HG03565 (cell line): ENCODE data around the gene BCAR1.
"Not testable (repeated sequence)": the region's sequence is repeated elsewhere in the genome, so short reads cannot be mapped to it uniquely, and the experiment has no call there.

ENCODE experiments used
- ATAC-seq: cut with Tn5 transposase; IDR thresholded peaks from one replicate; pipeline ENCODE4 v1.9.1; 2021; ENCODE audit warnings: mild to moderate bottlenecking, moderate library complexity; ENCODE audit not compliant: unreplicated experiment

Gene BCAR1

DNA sequence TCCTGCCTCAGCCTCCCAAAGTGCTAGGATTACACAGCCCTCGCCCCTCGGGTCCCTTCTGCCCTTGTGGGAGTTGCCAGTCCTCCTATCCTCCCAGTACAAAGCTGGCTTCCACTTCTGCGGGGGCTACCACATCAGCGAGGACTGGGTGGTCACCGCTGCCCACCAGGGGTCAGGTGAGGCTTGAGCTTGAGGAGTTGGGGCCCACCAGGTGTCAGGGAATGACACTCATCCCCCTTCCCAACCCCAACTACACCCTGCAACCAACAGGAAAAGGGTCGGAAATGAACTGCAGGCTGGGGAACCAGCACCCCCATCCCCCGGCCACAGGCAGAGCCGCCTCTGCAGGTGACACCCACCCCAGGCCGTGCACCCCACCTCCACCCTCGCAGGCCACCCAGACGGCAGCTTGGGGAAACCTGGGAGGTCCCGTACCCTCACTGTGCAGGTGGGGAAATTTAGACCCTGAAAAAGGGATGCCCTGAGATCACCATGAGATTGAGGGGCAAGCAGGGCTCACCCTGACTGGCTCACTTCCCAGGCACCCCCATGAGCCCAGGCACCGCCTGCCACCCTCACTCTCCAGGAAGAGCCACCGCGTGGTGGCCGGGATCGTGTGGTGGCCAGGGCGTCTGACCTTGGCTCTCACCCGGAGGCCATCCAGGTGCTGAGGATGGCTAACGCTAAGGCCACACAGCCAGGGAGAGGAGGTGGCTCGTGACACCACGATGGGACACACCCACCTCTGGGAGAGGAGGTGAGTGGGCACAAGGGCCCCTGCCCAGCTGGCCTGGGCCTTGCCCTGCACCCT lies 24.7 kb downstream of the BCAR1 start:
- ATAC-seq, result no peak

DNA sequence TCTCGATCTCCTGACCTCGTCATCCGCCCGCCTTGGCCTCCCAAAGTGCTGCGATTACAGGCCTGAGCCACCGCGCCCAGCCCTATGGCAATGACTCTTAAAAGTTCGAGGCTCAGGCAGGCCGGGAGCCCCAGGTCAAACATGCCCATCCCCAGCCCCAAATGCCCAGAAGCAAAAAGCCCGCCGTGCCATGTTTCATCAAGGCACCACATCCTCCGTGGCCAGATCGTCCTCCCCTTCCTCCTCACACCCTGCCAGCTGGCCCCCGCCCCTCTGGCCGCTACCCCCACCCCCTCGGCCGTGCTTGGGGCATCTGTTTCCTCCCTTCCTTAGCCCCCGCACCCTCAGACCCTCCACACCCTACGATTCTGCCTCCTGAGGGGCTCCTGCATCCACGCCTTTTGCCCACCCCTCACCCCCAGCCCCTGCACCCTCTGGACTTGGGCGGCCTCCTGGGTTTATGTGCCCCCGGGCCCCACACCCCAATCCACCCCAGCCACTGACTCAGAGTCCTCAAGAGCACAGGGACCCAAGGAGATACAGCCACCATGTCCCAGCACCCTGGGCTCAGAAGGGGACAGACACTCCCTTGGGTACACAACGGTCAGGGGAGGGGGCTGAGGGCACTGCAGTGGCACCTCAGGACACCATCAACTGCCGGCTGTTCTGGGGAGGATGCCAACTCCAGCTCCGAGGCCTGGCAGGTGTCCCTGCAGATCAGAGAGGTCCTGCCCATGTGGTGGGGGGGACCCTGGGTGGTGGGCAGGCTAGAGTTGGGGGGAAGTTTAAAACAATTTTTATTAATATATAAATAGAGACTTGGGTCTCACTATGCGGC lies 25.5 kb downstream of the BCAR1 start:
- no peak for ATAC-seq

DNA sequence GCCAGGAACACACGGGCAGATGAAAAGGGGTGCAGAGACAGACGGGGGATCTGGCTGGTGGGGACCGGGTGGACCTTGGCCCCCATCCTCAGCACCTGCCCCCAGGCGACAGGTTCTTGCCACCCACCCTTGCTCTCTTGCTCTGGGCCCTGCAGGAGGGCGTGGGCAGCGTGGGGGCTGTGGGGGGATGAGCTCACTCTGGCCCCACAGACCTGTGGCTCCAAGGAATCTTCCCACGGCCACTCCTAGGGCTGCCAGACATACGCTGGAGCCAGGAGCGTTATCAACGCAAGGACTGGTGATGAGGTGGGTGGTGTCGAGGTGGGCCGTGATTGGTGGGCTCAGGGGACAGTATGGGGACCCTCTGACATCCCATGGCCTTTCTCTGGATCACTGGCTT lies 26.3 kb downstream of the BCAR1 start:
- ATAC-seq, result no peak

DNA sequence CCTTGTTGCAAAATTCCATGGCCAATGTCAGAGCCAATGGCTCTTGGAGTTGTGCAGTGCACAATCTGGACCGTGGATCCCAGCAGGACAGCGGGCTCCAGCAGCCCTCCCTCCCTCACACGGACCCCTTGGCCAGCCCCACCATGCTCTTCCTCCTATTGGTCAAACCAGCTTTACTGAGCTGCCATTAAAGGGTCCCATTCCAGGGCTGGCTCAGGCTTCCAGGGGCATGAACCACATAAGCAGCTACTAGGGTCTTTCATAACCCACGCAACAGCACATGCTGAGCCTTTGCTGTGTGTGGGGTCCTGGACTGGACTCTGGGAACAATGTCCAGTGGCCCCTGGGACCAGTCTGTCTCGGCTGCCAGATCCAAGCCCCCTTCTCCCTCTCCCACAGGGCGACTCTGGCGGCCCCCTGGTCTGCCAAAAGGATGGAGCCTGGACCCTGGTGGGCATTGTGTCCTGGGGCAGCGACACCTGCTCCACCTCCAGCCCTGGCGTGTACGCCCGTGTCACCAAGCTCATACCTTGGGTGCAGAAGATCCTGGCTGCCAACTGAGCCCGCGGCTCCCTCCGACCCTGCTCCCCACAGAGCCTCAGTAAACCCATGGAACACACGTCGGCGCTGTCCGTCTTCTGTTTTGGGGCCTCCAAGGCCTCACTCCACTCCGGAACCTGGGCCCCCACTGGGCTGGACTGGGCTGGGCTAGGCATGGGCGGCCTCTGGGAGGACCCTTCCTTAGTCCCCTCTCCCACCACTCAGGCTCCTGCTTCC lies 26.9 kb downstream of the BCAR1 start:
- no peak for ATAC-seq

DNA sequence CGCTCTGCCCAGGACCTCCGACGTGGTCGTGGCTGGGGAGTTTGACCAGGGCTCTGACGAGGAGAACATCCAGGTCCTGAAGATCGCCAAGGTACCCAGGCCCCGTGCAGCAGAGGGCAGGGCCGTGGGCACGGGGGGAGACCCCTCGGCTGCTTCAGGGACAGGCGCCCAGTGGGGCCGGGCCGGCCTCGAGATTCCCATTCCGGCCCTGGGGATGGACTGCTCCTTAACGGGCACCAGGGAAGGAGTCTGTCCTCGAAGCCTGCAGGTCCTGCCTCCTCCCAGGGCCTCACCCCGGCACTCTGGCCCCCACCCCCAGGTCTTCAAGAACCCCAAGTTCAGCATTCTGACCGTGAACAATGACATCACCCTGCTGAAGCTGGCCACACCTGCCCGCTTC lies 28.3 kb downstream of the BCAR1 start:
- ATAC-seq, result not testable (repeated sequence)

DNA sequence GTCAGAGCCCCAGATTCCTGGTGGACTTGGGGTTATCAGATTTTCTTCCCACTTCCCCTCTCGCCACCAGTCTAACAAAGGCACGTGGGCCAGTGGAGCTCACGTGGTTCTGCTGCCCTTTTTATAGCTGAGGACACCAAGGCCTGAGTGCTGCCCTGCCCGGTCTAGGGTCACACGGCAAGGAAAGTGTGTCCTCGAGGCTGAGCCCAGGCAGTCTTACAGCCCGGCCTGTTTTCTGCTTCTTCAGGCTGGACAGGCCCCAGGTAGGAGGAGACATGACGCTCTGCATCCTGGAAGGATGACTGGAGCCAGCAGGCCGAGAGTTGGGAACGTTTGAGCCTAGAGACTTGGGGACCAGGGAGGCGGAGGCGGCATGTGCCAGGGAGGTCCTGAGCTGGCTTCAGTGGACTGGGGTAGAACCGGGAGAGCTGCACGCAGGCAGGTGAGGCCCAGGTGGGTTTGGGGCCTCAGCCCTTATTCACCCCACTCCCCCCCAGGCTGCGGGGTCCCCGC lies 29.1 kb downstream of the BCAR1 start:
- no peak for ATAC-seq

- no peak for ATAC-seq
Observed at GRCh38 chr16:75219838-75220237, 31.6 kb downstream of the BCAR1 start.

- ATAC-seq, result no peak
Observed at GRCh38 chr16:75219088-75219487, 32.3 kb downstream of the BCAR1 start.

- peak; percentile 70 for ATAC-seq
Observed at GRCh38 chr16:75218256-75219076, 33.0 kb downstream of the BCAR1 start, which contains the start of gene CTRB1. Gene CTRB1 (plus strand): TSS chr16:75218988. CDS start chr16:75219008, 20 bp downstream.

DNA sequence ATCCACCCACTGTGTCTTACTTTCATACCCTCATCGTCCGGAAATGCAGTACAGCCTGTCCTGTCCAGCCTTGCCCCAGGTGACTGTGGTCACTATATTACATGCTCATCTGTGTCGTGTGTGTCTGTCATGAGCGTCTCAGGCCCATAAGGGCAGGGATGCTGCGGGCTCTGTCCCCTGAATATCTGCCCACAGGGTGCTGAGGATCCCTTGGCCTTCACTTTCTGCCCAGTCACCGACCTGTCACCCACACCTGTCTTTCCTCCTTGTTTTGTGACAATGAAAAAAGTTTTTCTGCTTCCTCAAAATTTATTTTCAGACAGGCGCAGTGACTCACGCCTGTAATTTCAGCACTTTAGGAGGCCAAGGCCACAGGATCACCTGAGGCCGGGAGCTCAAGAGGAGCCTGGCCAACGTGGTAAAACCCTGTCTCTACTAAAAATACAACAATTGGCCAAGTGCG lies 34.0 kb downstream of the BCAR1 start:
- no peak for ATAC-seq

- ATAC-seq, result no peak
Observed at GRCh38 chr16:75216576-75216975, 34.8 kb downstream of the BCAR1 start.

DNA sequence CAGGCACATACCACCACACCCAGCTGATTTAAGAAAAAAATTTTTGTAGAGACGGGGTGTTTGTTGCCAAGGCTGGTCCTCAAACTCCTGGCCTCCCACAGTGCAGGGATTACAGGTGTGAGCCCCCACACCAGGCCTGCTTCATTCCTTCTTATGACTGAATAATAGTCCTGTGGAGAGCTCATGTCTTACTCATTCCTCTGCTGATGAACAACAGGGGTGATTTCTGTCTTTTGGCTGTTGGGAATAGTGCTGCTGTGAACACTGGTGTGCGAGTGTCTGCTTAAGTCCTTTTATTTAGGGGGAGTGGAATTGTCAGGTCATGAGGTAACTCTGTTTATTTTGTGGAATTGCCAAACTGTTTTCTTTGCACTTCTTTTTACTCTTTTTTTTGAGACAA lies 35.3 kb downstream of the BCAR1 start:
- ATAC-seq, result no peak

DNA sequence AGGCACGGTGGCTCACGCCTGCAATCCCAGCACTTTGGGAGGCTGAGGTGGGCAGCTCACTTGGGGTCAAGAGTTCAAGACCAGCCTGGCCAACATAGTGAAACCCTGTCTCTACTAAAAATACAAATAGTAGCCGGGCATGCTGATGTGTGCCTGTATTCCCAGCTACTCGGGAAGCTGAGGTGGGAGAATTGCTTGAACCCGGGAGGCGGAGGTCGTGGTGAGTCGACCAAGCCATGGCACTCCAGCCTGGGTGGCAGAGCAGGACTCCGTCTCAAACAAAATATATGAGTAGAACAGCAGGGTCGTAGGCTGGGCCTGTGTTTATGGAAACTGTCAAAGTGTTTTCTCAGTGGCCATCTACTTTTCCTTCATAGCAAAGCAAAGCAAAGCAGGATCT lies 40.1 kb downstream of the BCAR1 start:
- ATAC-seq, result not testable (repeated sequence)

- ATAC-seq, result no peak
Observed at GRCh38 chr16:75209944-75210343, 41.5 kb downstream of the BCAR1 start.

DNA sequence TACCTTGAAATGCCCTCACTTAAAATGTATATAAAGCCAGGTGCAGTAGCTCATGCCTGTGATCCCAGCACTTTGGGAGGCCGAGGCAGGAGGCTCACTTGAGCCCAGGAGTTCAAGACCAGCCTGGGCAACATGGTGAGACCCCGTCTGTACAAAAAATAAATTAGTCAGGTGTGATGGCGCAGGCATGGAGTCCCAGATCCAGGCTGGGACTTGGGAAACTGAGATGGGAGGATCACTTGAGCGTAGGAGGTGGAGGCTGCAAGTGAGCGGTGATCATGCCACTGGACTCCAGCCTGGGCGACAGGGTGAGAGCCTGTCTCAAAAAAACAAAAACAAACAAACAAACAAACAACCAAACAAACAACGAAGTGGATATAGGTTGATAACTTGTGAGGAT lies 41.9 kb downstream of the BCAR1 start:
- ATAC-seq, result not testable (repeated sequence)

DNA sequence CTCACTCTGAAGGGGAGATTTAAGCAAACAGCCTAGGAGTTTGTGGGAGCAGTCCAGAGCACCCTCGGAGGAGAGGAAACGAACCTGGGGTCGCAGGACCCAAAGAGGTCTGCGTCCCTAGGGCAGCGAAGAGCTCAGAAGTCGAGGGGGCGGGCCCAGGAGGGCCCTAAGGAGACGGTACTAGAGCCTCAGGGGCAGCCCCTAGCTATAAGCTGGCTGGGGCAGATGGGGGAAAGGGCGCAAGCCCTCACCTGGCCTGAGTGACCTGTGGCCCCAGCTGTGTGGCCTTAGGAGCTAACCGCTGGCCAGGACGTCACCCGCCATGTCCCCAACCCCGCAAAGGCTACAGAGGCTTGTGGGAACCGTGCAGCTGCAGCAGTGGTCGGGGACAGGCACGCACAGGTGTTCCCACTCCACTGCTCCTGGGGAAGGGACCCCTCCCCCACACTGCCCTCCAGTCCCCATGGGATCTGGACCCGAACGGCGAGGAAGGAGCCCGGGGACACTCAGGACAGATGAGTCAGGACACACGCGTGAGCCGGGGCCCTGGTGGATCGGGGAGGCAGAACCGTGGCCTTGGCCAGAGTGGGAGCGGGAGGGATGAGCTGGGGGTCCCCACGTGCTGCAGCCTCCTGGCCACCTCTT lies 42.4 kb downstream of the BCAR1 start:
- ATAC-seq, result no peak

DNA sequence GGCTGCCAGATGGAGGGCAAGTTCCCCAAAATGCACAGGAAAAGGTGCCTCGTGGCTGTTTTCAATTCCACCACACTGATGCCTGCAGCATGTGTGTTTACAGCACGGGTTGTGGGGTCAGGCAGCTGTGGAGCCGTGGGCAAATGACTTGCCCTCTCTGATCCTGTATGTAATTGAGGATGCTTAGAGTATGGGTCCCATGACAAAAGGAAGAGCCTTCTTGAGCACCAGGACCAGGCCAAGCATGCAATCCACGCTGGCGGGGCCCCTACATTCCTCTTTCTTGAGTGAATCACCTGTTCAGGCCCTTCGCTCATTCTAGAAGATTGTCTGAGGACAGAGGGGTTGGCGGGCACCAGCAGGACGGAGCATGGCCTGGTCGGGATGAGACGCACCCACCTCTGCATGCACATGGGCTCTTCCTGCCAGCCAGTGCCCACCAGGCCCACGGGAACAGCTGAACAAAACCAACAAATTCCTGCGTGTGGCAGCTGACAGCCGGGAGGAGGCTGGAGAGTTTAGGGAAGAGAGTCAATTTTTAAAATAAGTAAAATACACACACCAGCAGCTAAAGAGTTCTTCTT lies 43.1 kb downstream of the BCAR1 start:
- no peak for ATAC-seq

DNA sequence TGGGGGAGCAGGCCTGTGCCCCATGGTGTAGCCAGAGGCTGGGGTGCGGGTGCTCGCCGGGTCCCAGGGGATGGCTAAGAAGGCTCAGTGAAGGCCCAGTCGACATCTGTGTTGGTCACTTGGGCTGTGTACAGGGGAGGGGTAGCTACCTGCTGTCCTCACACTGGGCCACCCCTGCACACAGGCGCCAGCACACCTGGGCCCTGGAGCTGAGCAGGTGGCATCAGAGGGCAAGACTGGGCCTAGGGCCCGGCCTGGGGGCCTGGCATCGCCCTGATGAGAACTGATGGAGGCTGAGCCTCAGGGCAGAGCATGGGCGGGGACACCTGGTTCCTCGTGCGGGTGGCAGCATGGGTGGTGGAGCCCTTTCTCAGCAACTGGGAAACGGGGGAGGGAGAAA lies 43.6 kb downstream of the BCAR1 start:
- no peak for ATAC-seq

DNA sequence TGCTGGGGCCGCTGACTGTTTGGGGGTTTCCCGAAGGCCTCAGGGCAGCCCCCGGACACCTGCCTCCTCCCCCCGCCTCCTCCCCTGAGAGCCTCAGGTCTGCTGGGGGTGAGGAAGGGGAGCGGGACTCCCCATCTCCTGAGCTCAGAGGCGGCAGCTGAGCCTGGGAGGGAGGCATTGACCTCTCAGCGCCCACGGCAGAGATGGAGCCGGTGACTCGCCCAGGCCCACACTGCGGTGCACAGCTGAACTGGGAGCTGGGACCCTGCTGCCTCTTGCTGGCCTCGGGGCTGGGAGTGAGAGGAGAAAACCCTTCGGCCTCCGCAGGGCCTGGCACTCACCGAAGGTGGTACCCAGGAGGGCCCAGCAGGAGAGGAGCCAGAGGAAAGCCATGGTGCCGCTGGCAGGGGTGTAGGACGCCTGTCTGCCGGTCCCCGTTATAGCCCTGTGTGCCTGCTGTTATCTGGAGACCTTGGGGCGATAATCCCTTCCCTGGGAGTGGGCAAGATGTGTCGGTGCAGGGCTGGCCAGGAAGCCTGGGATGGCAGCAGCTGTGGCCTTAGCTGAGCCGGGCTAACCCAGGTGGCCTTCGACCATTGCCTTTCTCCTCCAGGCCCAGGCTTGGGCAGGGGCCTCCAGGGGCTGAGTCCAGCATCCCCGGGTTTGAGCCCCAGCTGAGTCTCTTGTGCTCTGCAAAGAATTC lies 44.5 kb downstream of the BCAR1 start, which contains the start of gene CTRB2:
CTRB2 (minus strand) TSS at position 413 of the 703 bp plus-strand sequence; CDS start at position 393, 20 bp downstream.
- ATAC-seq, result no peak
